Left renal cortex interstitium (tissue), 4 donors: ENCODE data around the gene UBE2S. TPM values are rescaled to one million over a fixed set of nuclear protein-coding genes. Genes with fewer than 3 reads are reported as not detected.

ENCODE experiments used
- DNase-seq, 4 donors: peaks; one replicate each; pipeline ENCODE4 v3.0.0-alpha.2; 2013; ENCODE audit warnings: low read depth in 4 of 4, low spot score in 2 of 4, missing footprints in 1 of 4
- polyA plus RNA-seq, 4 donors: library from polyadenylated mRNA; unstranded; fragments of 120-200 nt; gene quantifications; one replicate each; pipeline ENCODE4 v1.2.1, GENCODE V29; 2013; ENCODE audit not compliant: insufficient read length in 4 of 4

The UBE2S gene
- polyA plus RNA-seq, 4 donors: 38.3 to 71.0 (median 48.0) TPM

GRCh38 chr19:55368701-55369563 is 38.7 kb downstream of the UBE2S start:
- DNase-seq: no peak

DNA sequence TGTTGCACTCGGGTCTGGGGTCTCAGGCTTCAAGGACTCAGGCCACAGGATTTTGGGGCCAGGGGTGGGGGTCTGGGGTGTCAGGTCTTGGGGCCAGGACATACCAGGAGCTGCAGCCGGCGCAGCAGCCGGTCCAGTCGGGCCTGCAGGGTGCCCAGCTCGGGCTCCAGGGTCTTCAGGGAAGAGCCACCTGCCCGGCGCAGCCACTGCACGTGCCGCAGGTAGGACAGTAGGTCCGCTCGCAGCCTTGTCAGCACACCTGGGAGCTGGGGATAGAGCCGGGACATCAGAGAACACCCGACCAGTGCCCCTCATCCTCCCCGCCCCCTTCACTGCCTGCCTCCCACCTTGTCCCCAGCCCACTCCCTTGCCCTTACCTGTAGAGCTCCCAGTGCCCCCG is 39.5 kb downstream of the UBE2S start:
- no peak for DNase-seq

GRCh38 chr19:55366790-55367189 is 40.8 kb downstream of the UBE2S start:
- DNase-seq: no peak

- no peak for DNase-seq
Measured at GRCh38 chr19:55365964-55366363, 41.6 kb downstream of the UBE2S start.

GRCh38 chr19:55365245-55365644 is 42.3 kb downstream of the UBE2S start:
- DNase-seq: no peak

DNA sequence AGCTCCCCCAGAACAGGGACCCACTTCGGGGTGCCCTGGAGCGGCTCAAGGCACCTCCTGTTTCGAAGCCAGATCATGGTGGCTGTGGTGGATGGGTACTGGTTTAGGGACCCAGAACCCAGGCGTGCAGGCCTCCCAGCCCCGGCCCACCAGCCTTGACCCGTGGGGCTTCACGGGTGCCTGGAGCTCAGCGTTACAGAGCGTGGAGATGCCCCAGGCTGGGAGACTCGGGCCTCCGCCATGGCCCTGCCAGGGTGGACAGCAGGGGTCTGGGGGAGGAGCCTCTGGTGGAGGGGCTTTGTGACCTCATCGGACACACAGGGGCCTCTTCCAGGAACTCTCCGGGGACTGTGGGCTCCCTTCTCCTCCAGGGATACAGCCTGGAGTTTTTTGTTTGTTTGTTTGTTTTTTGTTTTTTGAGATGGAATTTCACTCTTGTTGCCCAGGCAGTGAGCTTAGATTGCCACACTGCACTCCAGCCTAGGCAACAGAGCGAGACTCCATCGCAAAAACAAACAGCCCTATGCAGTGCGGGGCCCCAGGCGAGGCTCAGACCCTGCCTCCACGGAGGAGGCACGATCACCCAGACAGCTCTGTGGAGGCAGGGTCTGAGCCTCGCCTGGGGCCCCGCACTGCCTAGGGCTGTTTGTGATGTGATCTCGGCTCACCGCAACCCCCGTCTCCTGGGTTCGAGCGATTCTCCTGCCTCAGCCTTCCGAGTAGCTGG is 44.4 kb downstream of the UBE2S start, which contains the start of gene GARIN5B:
Gene GARIN5B (minus strand): TSS at position 271 of the 727 bp plus-strand sequence. CDS start 194 bp downstream, at position 77.
- DNase-seq: no peak

DNA sequence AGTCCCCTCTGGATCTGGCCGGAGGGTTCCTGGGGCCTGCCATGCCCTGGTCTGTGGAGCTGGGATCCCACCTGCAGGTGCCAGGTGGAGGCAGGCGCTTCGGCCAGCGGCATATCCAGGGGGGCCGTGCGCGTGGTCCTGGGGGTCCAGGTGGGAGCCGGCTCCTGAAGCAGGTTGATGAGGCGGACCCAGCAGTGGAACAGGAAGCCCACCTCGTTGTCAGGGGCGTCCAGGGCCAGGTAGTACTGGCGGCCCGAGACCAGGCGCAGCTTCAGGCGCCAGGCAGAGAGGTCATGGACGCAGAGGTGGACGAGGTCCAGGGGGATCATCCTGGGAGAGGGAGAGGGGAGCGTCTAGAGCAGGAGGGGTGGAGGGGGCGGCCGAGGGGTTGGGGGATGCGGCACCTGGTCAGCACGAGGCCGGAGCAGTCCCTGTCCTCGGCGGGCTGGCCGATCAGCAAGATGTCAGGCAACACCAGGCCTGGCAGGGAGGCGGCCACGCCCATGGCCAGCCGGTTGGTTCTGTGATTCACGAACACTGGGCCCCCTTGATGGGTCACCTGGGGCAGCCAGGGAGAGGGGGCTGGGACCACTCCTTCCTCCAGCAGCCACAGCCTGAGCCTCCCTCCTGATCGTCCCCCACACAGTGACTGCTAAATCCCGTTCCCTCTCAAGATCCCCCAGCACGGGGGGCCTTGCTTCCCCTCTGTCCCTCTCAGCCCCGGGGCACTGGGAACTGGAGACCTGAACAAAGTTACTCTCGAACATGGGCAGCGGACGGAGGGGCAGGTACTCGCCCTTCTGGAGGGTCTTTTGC is 45.2 kb downstream of the UBE2S start:
- DNase-seq: no peak

GRCh38 chr19:55360902-55361301 is 46.7 kb downstream of the UBE2S start:
- DNase-seq: no peak

DNA sequence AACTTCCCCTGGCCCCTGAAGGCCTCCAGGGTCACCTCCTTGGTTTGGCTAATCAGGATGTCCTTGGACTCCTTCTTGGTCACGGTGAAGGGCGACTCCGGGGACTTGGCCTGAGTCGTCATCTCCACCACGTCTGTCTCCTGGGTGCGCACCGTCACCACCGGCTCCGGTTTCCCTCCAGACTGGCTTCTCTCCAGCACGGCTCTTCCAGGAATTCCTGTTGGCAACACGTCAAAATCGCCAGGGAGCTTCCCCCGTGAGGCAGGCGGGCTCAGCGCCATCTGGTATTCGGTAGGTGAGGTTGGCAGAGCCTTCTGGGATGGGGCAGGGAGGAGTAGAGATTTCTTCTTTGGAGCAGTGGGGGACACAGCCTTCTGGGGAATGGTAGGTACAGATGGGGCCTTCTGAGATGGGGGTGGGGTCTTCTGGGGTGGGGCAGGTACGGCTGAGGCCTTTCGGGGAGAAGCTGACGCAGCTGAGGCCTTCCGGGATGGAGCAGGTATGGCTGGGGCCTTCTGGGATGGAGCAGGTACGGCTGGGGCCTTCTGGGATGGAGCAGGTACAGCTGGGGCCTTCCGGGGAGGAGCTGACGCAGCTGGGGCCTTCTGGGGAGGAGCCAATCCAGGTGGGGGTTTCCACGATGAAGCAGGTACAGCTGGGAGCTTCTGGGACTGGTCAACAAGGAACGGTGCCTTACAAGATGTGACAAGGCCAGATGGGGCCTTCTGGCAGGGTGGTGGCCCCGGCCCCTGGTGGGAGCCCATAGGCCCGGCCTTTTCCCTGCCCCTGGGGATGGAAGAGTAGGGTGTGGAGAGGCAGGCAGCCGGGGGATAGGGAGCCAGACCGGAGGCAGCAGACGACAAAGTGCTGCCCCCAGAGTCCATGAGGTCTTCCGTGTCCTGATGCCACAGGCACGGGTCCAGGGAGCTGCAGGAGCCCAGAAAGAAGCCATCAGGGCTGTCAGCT is 48.4 kb downstream of the UBE2S start:
- DNase-seq: no peak

GRCh38 chr19:55358493-55358892 is 49.1 kb downstream of the UBE2S start:
- no peak for DNase-seq

DNA sequence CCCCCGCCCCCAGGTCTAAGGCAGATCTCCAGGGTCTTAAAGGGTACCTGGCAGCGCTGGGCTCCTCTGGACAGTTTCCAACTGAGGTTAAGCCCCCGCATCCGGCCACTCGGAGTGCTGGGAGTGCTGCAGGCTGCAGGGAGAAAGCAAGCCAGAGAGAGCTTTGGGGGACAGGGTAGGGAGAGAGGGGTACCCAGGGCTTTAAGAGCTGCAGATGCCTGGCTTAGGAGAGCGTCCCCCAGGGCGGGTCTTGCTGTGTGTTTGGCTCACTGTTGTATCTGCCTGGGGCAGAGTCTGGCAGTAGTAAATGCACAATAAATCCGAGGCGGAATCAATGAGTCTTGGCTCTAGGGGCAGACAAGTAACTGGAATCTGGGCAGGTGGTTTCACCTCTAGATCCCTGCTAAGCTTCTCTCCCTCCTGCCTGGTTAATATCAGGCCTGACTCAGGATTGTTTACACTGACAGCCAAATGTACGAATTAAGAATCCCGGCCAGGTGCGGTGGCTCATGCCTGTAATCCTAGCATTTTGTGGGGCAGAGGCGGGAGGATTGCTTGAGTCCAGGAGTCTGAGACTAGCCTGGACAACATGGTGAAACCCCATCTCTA is 52.3 kb downstream of the UBE2S start:
- no peak for DNase-seq

DNA sequence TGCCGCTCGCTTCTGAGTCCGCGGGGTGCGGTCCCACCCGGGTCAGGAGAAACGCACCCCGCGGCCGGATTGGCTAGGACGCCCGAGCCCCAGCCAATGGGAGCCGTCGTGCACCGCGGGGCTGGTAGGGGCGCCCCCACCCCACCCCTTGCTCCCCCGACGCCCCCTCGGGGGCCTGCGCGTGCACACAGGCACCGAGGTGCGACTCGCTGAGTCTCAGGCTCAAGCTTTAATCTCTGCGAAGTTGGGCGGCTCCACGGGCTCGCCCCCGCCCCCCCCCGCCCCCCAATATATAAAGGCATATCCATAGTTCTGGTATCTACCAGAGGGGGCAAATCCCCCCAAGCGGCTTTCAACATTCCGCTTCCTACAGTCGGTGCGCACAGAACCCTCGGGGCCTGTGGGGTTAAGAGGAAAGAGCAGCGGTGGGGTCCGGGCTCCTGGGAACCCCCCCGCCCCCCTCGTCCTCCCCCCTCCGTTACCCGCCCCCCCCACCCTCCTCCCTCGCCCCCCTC is 52.8 kb downstream of the UBE2S start, which contains the start of gene COX6B2:
Gene COX6B2 (minus strand): TSS at position 22 of the 515 bp plus-strand sequence. CDS start 198 bp downstream, outside the sequence.
- no peak for DNase-seq

DNA sequence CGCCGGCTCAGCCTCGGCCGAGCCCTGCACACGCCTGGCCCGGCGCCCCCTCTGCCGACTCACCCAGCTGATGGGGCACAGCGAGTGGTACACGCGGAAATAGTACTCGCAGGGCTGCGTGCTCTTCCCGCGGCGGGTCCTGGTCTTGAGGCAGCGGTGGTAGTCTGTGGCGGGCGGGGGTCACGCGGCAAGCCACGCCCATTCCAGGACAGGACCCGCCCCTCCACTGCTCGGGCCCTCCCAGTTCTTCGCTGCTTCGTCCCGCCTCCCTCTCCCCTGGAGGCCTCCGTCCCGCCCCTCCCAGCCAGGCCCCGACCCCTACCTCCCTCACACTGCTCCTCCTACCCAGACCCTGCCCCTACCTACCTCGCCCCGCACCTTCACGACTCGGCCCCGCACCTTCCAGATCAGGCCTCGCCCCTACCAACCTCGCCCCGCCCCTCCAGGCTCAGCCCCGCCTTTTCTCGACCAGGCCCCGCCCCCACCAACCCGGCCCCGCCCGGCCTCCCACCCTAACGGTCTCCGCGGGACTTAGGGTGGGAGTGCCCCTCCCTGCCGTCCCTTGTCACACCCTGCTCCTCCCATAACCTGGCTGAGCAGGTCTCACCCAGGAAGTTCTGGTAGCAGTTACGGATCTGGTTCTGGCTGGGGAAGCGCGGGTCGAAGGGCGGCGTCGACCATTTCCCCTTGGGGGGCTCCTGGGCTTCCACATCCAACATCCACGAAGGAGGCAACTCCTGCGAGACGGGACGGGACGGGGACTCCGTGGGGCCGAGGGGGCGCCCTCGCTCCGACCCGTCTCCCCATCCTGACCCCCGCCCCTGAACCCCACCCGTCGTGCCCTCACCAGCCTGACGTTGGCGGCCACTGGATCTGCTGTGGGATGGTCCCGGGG is 53.5 kb downstream of the UBE2S start:
- no peak for DNase-seq

DNA sequence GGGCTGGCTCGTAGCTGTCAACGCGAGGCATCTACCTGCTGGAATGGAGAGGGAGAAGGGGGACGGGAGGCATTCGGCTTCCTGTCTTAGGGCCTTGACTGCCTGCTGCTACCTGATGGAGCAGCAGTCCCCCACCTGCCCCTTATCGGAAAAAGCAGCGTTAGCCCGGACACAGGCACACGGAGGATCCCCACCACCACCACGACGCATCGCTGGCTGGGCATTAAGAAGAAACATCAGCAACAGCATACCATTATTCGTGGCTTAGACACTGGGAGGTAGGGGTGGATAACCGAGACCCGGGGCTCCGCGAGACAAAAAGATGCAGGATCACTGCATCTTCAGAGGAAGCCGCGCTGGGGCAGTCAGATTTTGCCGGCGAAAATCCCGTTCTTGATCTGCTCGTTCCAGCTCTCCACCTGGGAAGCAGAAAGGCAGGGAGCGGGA is 54.2 kb downstream of the UBE2S start:
- no peak for DNase-seq

DNA sequence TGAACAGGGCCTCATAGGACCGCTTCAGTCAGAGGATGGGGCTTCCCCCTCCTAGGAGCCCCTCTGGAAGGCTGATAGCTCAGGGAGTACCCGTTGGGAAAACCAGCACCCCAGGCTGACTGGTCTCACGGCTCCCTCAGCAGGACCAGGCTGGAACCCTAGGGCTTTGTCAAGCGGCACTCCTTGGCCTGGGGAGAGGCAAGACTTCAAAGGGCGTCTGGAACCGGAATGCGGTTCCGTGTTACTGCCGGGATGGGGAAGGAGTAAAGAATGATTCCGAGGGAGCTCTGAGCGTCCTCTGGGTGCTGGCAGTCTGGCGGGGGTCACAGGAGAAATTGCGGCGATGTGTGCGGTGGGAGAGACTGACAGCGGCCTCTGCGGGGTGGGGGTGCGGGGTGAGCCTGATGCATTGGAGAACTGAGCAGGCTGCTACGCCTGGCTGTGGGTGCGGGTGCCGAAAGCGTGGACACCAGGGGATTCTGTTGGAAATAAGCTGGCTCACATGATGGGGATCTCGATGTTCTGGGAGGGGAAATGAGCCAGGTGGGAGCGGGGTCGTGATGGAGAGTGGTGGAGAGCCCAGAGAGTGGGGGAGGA is 54.9 kb downstream of the UBE2S start:
- no peak for DNase-seq

- no peak for DNase-seq
Measured at GRCh38 chr19:55352040-55352439, 55.5 kb downstream of the UBE2S start.

DNA sequence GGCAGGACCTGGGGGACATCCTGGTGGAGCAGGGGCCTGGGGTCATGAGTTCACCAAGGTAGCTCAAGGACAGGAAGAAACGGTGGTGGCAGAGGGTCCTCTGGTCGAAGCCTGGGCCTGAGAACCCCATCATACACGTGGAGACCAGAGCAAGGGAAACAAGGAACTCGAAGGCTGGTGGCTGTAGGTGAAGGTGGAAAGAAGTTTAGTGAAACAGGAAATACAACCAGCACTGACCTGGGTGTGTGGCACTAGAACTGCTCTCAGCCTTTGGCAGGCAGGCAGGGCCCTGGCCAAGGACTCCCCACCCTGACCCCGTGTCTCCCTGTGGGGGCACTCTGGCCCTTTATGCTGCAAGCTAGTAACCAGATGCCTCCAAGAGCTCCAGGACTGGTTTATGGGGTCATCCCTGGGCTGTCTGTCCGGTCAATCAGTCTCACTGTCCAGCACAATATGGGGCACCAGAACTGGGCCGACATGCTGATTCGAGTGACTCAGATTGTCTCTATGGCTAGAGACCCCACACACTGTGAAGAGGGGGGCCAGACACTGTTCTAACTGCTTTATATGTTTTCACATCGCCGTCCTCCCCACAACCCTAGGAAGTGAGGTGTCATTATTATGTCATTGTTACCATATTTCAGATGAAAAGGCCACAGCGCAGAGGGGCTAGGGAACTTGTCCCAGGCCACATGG is 56.8 kb downstream of the UBE2S start:
- no peak for DNase-seq
